HEK293T (cell line): ENCODE results near the gene PML.

Experiments used
- ARNT ChIP-seq: fragments of 450-650 bp; IDR thresholded peaks from 2 replicates; pipeline ENCODE4 v1.6.1; 2017; ENCODE audit warnings: mild to moderate bottlenecking
- CTBP1 ChIP-seq: fragments of 450-650 bp; IDR thresholded peaks from 2 replicates; pipeline ENCODE4 v1.6.1; 2016; ENCODE audit warnings: borderline replicate concordance
- HDGF ChIP-seq: fragments of 450-650 bp; IDR thresholded peaks from 2 replicates; pipeline ENCODE4 v1.6.1; 2017; ENCODE audit warnings: antibody characterized with exemption, borderline replicate concordance
- SP1 ChIP-seq: fragments of 450-650 bp; IDR thresholded peaks from 2 replicates; pipeline ENCODE4 v1.6.1; 2017
- SUZ12 ChIP-seq: fragments of 450-650 bp; IDR thresholded peaks from 2 replicates; pipeline ENCODE4 v1.6.1; 2016; ENCODE audit warnings: mild to moderate bottlenecking
- TARDBP ChIP-seq: fragments of 450-650 bp; IDR thresholded peaks from 2 replicates; pipeline ENCODE4 v1.6.1; 2016
- ZNF384 ChIP-seq: fragments of 450-650 bp; IDR thresholded peaks from 2 replicates; pipeline ENCODE4 v1.6.1; 2016

- no peak for TF ChIP-seq SP1
- TF ChIP-seq TARDBP, result no peak
- TF ChIP-seq HDGF, result no peak
- no peak for TF ChIP-seq SUZ12
- TF ChIP-seq ZNF384, result no peak
- no peak for TF ChIP-seq ARNT
- no peak for TF ChIP-seq CTBP1
Observed at GRCh38 chr15:74028646-74029045, 34.1 kb downstream of the PML start.
